ENCODE results near the gene GPATCH1.
"Not testable (repeated sequence)": the region's sequence is repeated elsewhere in the genome, so short reads cannot be mapped to it uniquely, and the experiment has no call there.

The GPATCH1 gene

GRCh38 chr19:33114312-33114711 lies 33.3 kb downstream of the GPATCH1 start:
- H3K27me3 Mint-ChIP-seq (ENCODE audit: low read depth): no peaks in the 10 kb centered on the region
- no peak overlapping the region for H3K27ac Mint-ChIP-seq
- no peaks in the 10 kb centered on the region for H3K4me1 Mint-ChIP-seq
- no peaks in the 10 kb centered on the region for H3K9me3 Mint-ChIP-seq
- no peak for TF ChIP-seq CTCF (IDR thresholded peaks at IDR 0.05; ENCODE audit: unreplicated experiment in 3 of 3)
- no peak overlapping the region for H3K4me3 Mint-ChIP-seq
- peaks cover 64% of the 10 kb centered on the region for H3K36me3 Mint-ChIP-seq (ENCODE audit: low read depth)

GRCh38 chr19:33117501-33117900 lies 36.5 kb downstream of the GPATCH1 start:
- Mint-ChIP-seq H3K4me3 (no peak overlapping the region), H3K9me3 (no peaks in the 10 kb centered on the region), H3K4me1 (no peaks in the 10 kb centered on the region), H3K27me3 (ENCODE audit: low read depth) (no peaks in the 10 kb centered on the region), H3K27ac (no peak overlapping the region), H3K36me3 (ENCODE audit: low read depth) (peaks cover 45% of the 10 kb centered on the region)
- no peak for TF ChIP-seq CTCF (IDR thresholded peaks at IDR 0.05; ENCODE audit: unreplicated experiment in 3 of 3)

- H3K36me3 Mint-ChIP-seq (ENCODE audit: low read depth): peaks cover 47% of the 10 kb centered on the region
- no peaks in the 10 kb centered on the region for H3K27me3 Mint-ChIP-seq (ENCODE audit: low read depth)
Observed at GRCh38 chr19:33118643-33119042, 37.7 kb downstream of the GPATCH1 start.

GRCh38 chr19:33124207-33125098 lies 43.5 kb downstream of the GPATCH1 start:
- H3K4me1 Mint-ChIP-seq: no peaks in the 10 kb centered on the region
- H3K4me3 Mint-ChIP-seq: no peak overlapping the region
- H3K36me3 Mint-ChIP-seq (ENCODE audit: low read depth): peaks cover 41% of the 10 kb centered on the region
- no peak for TF ChIP-seq CTCF (IDR thresholded peaks at IDR 0.05; ENCODE audit: unreplicated experiment in 3 of 3)
- no peaks in the 10 kb centered on the region for H3K27me3 Mint-ChIP-seq (ENCODE audit: low read depth)
- no peaks in the 10 kb centered on the region for H3K9me3 Mint-ChIP-seq
- H3K27ac Mint-ChIP-seq: no peak overlapping the region

More at GRCh38 chr19:33118643-33119042, 37.7 kb downstream of the GPATCH1 start:
- Mint-ChIP-seq H3K4me3 (no peak overlapping the region), H3K27ac (no peak overlapping the region), H3K9me3 (no peaks in the 10 kb centered on the region), H3K4me1 (no peaks in the 10 kb centered on the region)
- TF ChIP-seq CTCF (IDR thresholded peaks at IDR 0.05; ENCODE audit: unreplicated experiment in 3 of 3): no peak

GRCh38 chr19:33125929-33126388 lies 45.0 kb downstream of the GPATCH1 start:
- peak; percentile 80 to 87 (median 81) for TF ChIP-seq CTCF (IDR thresholded peaks at IDR 0.05; ENCODE audit: unreplicated experiment in 3 of 3)
- Mint-ChIP-seq H3K27ac (no peak overlapping the region), H3K9me3 (no peaks in the 10 kb centered on the region), H3K27me3 (ENCODE audit: low read depth) (no peaks in the 10 kb centered on the region), H3K36me3 (ENCODE audit: low read depth) (peaks cover 53% of the 10 kb centered on the region), H3K4me3 (no peak overlapping the region), H3K4me1 (no peaks in the 10 kb centered on the region)

GRCh38 chr19:33126712-33127111 lies 45.7 kb downstream of the GPATCH1 start:
- not testable (repeated sequence) for H3K9me3 Mint-ChIP-seq; H3K4me3 Mint-ChIP-seq; H3K4me1 Mint-ChIP-seq; H3K27me3 Mint-ChIP-seq (ENCODE audit: low read depth); H3K27ac Mint-ChIP-seq
- H3K36me3 Mint-ChIP-seq (ENCODE audit: low read depth): peaks cover 49% of the 10 kb centered on the region
